ENCODE data around the gene PARD6G.

DNA sequence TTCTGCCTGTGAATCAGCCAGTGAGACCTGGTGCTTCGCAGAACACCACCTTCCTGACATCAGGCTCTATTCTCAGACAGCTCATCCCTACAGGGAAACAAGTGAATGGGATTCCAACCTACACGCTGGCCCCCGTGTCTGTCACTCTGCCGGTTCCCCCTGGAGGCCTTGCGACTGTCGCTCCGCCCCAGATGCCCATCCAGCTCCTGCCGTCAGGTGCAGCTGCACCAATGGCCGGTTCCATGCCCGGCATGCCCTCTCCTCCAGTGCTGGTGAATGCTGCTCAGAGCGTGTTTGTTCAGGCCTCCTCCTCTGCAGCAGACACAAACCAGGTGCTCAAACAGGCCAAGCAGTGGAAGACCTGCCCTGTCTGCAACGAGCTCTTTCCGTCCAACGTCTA is 110.2 kb downstream of the PARD6G start:
- no peak for TF ChIP-seq POLR2AphosphoS5 (IDR thresholded peaks at IDR 0.05)
- TF ChIP-seq, protein P1, sequence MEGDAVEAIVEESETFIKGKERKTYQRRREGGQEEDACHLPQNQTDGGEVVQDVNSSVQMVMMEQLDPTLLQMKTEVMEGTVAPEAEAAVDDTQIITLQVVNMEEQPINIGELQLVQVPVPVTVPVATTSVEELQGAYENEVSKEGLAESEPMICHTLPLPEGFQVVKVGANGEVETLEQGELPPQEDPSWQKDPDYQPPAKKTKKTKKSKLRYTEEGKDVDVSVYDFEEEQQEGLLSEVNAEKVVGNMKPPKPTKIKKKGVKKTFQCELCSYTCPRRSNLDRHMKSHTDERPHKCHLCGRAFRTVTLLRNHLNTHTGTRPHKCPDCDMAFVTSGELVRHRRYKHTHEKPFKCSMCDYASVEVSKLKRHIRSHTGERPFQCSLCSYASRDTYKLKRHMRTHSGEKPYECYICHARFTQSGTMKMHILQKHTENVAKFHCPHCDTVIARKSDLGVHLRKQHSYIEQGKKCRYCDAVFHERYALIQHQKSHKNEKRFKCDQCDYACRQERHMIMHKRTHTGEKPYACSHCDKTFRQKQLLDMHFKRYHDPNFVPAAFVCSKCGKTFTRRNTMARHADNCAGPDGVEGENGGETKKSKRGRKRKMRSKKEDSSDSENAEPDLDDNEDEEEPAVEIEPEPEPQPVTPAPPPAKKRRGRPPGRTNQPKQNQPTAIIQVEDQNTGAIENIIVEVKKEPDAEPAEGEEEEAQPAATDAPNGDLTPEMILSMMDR (IDR thresholded peaks at IDR 0.05) = no peak

Measured in upper lobe of left lung (tissue), 4 donors.